Trophoblast cell (in vitro differentiated cells and primary cell): Measurements from ENCODE around the gene KLHL18.
"Not testable (repeated sequence)": the region's sequence is repeated elsewhere in the genome, so short reads cannot be mapped to it uniquely, and the experiment has no call there.

ENCODE experiments used
- DNase-seq, 2 donors: peaks; one replicate each; pipeline ENCODE4 v3.0.0-alpha.2; 2016
- H2AFZ ChIP-seq: 2 replicates; pipeline ENCODE4 v1.6.1; 2013; ENCODE audit warnings: low read length, moderate library complexity, mild to moderate bottlenecking; ENCODE audit not compliant: insufficient read depth, poor library complexity
- H2AK5ac ChIP-seq: 2 replicates; pipeline ENCODE4 v1.6.1; 2013; ENCODE audit warnings: mild to moderate bottlenecking, low read length
- H2BK120ac ChIP-seq: 2 replicates; pipeline ENCODE4 v1.6.1; 2013; ENCODE audit warnings: low read length, mild to moderate bottlenecking, moderate library complexity; ENCODE audit not compliant: insufficient read depth, poor library complexity
- H2BK12ac ChIP-seq: 2 replicates; pipeline ENCODE4 v1.6.1; 2013; ENCODE audit warnings: mild to moderate bottlenecking, low read length, moderate library complexity
- H2BK5ac ChIP-seq: 2 replicates; pipeline ENCODE4 v1.6.1; 2013; ENCODE audit warnings: low read length, low read depth, moderate library complexity, mild to moderate bottlenecking; ENCODE audit not compliant: poor library complexity
- H3K14ac ChIP-seq: 2 replicates; pipeline ENCODE4 v1.6.1; 2013; ENCODE audit warnings: mild to moderate bottlenecking, low read length
- H3K18ac ChIP-seq: 2 replicates; pipeline ENCODE4 v1.6.1; 2013; ENCODE audit warnings: mild to moderate bottlenecking, low read length
- H3K23ac ChIP-seq: 2 replicates; pipeline ENCODE4 v1.6.1; 2013; ENCODE audit warnings: low read length
- H3K27ac ChIP-seq: 2 replicates; pipeline ENCODE4 v1.5.1; 2013; ENCODE audit warnings: low read depth, mild to moderate bottlenecking, inconsistent platforms, low read length, moderate library complexity
- H3K27me3 ChIP-seq: 2 replicates; pipeline ENCODE4 v1.6.1; 2013; ENCODE audit warnings: inconsistent platforms, mild to moderate bottlenecking, low read length, moderate library complexity; ENCODE audit not compliant: insufficient read depth
- H3K36me3 ChIP-seq, 2 experiments: 1 replicate in 1 of 2; 2 replicates in 1 of 2; pipeline ENCODE4 v1.6.1; 2013; ENCODE audit warnings: low read length in 2 of 2, mild to moderate bottlenecking in 2 of 2, moderate library complexity in 1 of 2; ENCODE audit not compliant: insufficient read depth in 2 of 2, control insufficient read depth in 1 of 2
- H3K4ac ChIP-seq: 2 replicates; pipeline ENCODE4 v1.6.1; 2013; ENCODE audit warnings: low read depth, mild to moderate bottlenecking, low read length, moderate library complexity
- H3K4me1 ChIP-seq, 2 experiments: 1 replicate in 1 of 2; 2 replicates in 1 of 2; pipeline ENCODE4 v1.6.1; 2013; ENCODE audit warnings: low read length in 2 of 2, mild to moderate bottlenecking in 2 of 2, moderate library complexity in 1 of 2; ENCODE audit not compliant: insufficient read depth in 2 of 2, control insufficient read depth in 1 of 2
- H3K4me2 ChIP-seq: 2 replicates; pipeline ENCODE4 v1.6.1; 2013; ENCODE audit warnings: inconsistent platforms, mild to moderate bottlenecking, low read length, moderate library complexity
- H3K4me3 ChIP-seq: 2 replicates; pipeline ENCODE4 v1.5.1; 2013; ENCODE audit warnings: mild to moderate bottlenecking, low read depth, low read length, inconsistent platforms
- H3K79me1 ChIP-seq: one replicate; pipeline ENCODE4 v1.6.1; 2013; ENCODE audit warnings: low read length
- H3K79me2 ChIP-seq: 2 replicates; pipeline ENCODE4 v1.6.1; 2013; ENCODE audit warnings: low read length, mild to moderate bottlenecking; ENCODE audit not compliant: control insufficient read depth, insufficient read depth, poor library complexity
- H3K9ac ChIP-seq: 2 replicates; pipeline ENCODE4 v1.6.1; 2013; ENCODE audit warnings: mild to moderate bottlenecking, low read length
- H3K9me3 ChIP-seq: 2 replicates; pipeline ENCODE4 v1.6.1; 2013; ENCODE audit warnings: low read depth, mild to moderate bottlenecking, control low read depth, inconsistent platforms, low read length; ENCODE audit not compliant: insufficient read depth
- H4K12ac ChIP-seq: 2 replicates; pipeline ENCODE4 v1.6.1; 2013; ENCODE audit warnings: low read depth, mild to moderate bottlenecking, low read length, moderate library complexity
- H4K8ac ChIP-seq: 2 replicates; pipeline ENCODE4 v1.6.1; 2013; ENCODE audit warnings: low read depth, mild to moderate bottlenecking, low read length, moderate library complexity
- H4K91ac ChIP-seq: one replicate; pipeline ENCODE4 v1.6.1; 2013; ENCODE audit warnings: low read depth, mild to moderate bottlenecking, low read length, moderate library complexity
- WGBS: extraction: QIAGEN DNeasy Blood & Tissue Kit; methylation state at CpG from one replicate; pipeline ENCODE4 v1.1.7; 2013; ENCODE audit warnings: missing lambda C conversion rate; ENCODE audit not compliant: insufficient read length, insufficient coverage; ENCODE audit errors: extremely low coverage; 5-methylcytosine and 5-hydroxymethylcytosine counted together

Gene KLHL18

DNA sequence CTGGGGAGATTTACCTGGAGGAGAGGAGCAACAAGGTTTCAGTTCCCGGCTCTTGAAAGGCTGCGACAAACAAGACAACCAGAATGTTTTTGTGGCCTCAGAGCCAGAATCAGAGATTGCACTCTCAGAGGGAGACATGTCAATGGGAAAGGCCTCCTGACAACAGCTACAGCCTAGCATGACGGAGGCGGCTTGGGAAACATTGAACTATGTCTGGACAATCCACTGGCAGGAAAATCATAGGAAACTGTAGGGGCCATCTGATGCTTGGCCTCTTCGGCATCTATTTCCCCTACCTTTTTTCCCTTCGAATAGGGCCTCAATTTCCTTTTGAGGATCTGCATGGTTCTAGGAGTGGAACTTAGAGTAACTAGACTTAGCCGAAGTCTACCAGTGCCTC, 84.9 kb downstream of the KLHL18 start:
- H2BK5ac ChIP-seq: no peak overlapping the region
- H3K4me2 ChIP-seq: no peak overlapping the region
- no peak overlapping the region for H3K14ac ChIP-seq
- H2AFZ ChIP-seq: no peak overlapping the region
- no CpG with 5 or more reads among the region's 7 CpGs for WGBS
- H3K9me3 ChIP-seq: no peaks in the 10 kb centered on the region
- no peak overlapping the region for H3K27ac ChIP-seq
- H2BK120ac ChIP-seq: no peak overlapping the region
- no peak overlapping the region for H4K12ac ChIP-seq
- H4K91ac ChIP-seq: no peak overlapping the region
- H3K4me3 ChIP-seq: no peak overlapping the region
- H3K79me2 ChIP-seq: no peaks in the 10 kb centered on the region
- H3K23ac ChIP-seq: no peak overlapping the region
- DNase-seq: no peak
- H3K27me3 ChIP-seq: no peaks in the 10 kb centered on the region
- no peak overlapping the region for H3K4ac ChIP-seq
- H2AK5ac ChIP-seq: no peak overlapping the region
- H3K4me1 ChIP-seq: no peaks in the 10 kb centered on the region
- H3K79me1 ChIP-seq: no peaks in the 10 kb centered on the region
- no peak overlapping the region for H3K18ac ChIP-seq
- H3K9ac ChIP-seq: no peak overlapping the region
- H4K8ac ChIP-seq: no peak overlapping the region
- no peaks in the 10 kb centered on the region for H3K36me3 ChIP-seq
- H2BK12ac ChIP-seq: no peak overlapping the region

DNA sequence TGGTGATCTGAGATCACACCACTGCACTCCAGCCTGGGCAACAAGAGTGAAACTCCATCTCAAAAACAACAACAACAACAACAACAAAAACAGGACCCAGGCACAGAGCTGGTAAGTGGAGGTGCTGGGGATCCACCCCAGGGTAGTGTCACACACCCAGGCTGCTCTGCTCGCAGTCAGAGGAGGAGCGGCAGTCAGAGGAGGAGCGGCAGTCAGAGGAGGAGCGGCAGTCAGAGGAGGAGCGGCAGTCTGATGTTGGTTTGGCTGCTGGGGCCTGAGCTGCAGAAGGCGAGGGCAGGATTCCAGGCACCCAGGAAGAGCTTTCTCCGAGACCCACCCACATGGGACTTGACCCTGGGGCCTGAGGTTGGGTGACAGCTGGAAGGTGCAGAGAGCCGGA, 87.3 kb downstream of the KLHL18 start:
- not testable (repeated sequence) for H3K9me3 ChIP-seq, H2AK5ac ChIP-seq, H3K9ac ChIP-seq, H3K14ac ChIP-seq, H3K18ac ChIP-seq, DNase-seq, H3K36me3 ChIP-seq, H4K91ac ChIP-seq, H3K79me2 ChIP-seq, H3K27me3 ChIP-seq, H3K79me1 ChIP-seq, H3K4ac ChIP-seq, H3K4me2 ChIP-seq, H3K27ac ChIP-seq, H3K23ac ChIP-seq, H2BK12ac ChIP-seq, H3K4me3 ChIP-seq, H2BK5ac ChIP-seq, H2BK120ac ChIP-seq, H4K12ac ChIP-seq, H3K4me1 ChIP-seq, H4K8ac ChIP-seq, H2AFZ ChIP-seq
- no CpG with 5 or more reads among the region's 8 CpGs for WGBS

DNA sequence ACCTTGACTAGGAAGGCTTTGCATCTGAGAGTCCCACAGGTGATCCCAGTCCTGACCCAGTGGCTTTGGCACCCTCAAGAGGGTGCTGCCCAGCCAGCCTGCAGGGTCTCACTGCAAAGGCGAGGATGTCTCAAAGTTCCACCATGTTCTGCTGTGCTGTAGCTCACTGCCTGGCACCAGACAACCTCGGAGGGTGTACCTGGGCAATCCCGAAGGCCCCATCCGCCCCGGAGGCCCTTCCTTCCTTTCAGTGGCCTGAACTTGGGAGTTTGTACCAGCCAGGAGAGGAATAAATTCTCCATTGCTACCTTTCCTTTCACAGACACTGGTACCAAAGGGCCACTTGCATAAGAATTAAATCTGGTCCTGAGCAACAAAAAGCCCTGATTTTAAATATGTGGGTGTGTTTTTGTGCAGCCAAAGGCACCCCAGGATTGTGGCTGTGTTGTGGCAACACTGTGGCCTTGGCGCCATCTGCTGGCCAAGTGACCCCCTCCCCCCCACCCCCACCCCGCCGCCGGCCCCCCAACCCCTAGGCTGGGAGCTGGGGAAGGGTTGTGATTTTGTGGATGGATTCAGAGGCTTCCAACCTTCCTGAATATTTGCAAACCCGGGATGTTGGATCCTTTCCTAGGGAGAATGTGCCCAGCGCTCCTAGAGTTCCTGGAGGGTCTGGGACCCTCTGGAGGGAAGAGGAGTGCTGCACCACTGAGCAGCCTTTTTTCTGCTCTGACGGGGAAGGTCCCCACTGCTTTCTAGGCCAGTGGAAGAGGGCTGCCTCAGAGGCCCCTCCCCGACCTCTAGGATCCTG, 88.3 kb downstream of the KLHL18 start:
- Histone ChIP-seq H3K27me3 (no peaks in the 10 kb centered on the region), H4K8ac (no peak overlapping the region), H2AFZ (no peak overlapping the region), H3K36me3 (no peaks in the 10 kb centered on the region), H2AK5ac (no peak overlapping the region), H3K79me2 (no peaks in the 10 kb centered on the region), H4K12ac (no peak overlapping the region), H3K4ac (no peak overlapping the region), H3K23ac (no peak overlapping the region), H3K4me1 (no peaks in the 10 kb centered on the region), H3K18ac (no peak overlapping the region), H3K14ac (no peak overlapping the region), H3K4me2 (no peak overlapping the region), H2BK12ac (no peak overlapping the region), H3K4me3 (no peak overlapping the region), H4K91ac (no peak overlapping the region), H2BK120ac (no peak overlapping the region), H3K9ac (no peak overlapping the region), H2BK5ac (no peak overlapping the region), H3K9me3 (no peaks in the 10 kb centered on the region), H3K79me1 (no peaks in the 10 kb centered on the region), H3K27ac (no peak overlapping the region)
- WGBS: no CpG with 5 or more reads among the region's 13 CpGs
- no peak for DNase-seq

DNA sequence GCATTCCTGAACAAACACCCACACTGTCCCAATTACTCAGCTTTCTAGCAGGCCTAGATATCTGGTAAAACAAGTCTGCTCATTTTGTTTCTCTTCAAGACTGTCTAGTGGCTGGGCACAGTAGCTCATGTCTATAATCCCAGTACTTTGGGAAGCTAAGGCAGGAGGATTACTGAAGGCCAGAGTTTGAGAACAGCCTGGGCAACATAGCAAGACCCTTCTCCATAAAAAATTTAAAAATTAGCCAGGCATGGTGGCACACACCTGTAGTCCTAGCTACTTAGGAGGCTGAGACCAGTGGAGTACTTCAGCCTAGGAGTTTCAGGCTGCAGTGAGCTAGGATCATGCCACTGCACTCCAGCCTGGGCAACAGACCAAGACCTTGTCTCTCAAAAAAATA, 91.8 kb downstream of the KLHL18 start:
- Histone ChIP-seq H3K79me2 (no peaks in the 10 kb centered on the region), H3K4me3 (no peak overlapping the region), H4K12ac (no peak overlapping the region), H2BK120ac (no peak overlapping the region), H3K18ac (no peak overlapping the region), H2AK5ac (no peak overlapping the region), H2BK12ac (no peak overlapping the region), H3K23ac (no peak overlapping the region), H3K27ac (no peak overlapping the region), H3K9ac (no peak overlapping the region), H4K91ac (no peak overlapping the region), H4K8ac (no peak overlapping the region), H3K79me1 (no peaks in the 10 kb centered on the region), H3K4me2 (no peak overlapping the region), H3K27me3 (no peaks in the 10 kb centered on the region), H3K14ac (no peak overlapping the region), H3K9me3 (peaks cover 2% of the 10 kb centered on the region), H3K36me3 (no peaks in the 10 kb centered on the region), H2BK5ac (no peak overlapping the region), H3K4ac (no peak overlapping the region), H2AFZ (no peak overlapping the region), H3K4me1 (peaks cover 0 to 2% of the 10 kb centered on the region in 2 experiments)
- no peak for DNase-seq
